Liver (tissue), 9 donors: Measurements from ENCODE around the gene POLE3. TPM values are rescaled to one million over a fixed set of nuclear protein-coding genes. Genes with fewer than 3 reads are reported as not detected.
A peak's percentile ranks its signal among the peaks of the same experiment; 100 is the strongest.
"Not testable (repeated sequence)": the region's sequence is repeated elsewhere in the genome, so short reads cannot be mapped to it uniquely, and the experiment has no call there.

ENCODE experiments used
- DNase-seq: peaks from one replicate; pipeline ENCODE4 v3.0.0-alpha.2; 2017; ENCODE audit warnings: low spot score
- H3K27ac ChIP-seq, 2 donors: one replicate each; pipeline ENCODE4 v1.7.0; 2013; ENCODE audit warnings: inconsistent platforms in 2 of 2, low read length in 2 of 2, control low read depth in 1 of 2, low read depth in 1 of 2, mild to moderate bottlenecking in 1 of 2
- H3K27me3 ChIP-seq, 4 donors: one replicate each; pipeline versions ENCODE4 v1.6.1 to v1.7.0; 2013; ENCODE audit warnings: low read length in 3 of 4, inconsistent platforms in 1 of 4, mild to moderate bottlenecking in 1 of 4, moderate library complexity in 1 of 4; ENCODE audit not compliant: control insufficient read depth in 4 of 4, insufficient read depth in 4 of 4
- H3K36me3 ChIP-seq, 4 donors: one replicate each; pipeline versions ENCODE4 v1.6.1 to v1.7.0; 2013; ENCODE audit warnings: low read length in 3 of 4, mild to moderate bottlenecking in 3 of 4, low read depth in 1 of 4, moderate library complexity in 1 of 4; ENCODE audit not compliant: control insufficient read depth in 4 of 4, insufficient read depth in 3 of 4
- H3K4me1 ChIP-seq, 4 donors: one replicate each; pipeline versions ENCODE4 v1.6.1 to v1.7.0; 2013; ENCODE audit warnings: low read length in 3 of 4, mild to moderate bottlenecking in 3 of 4, moderate library complexity in 1 of 4; ENCODE audit not compliant: control insufficient read depth in 4 of 4, insufficient read depth in 4 of 4
- H3K4me3 ChIP-seq, 3 donors: one replicate each; pipeline versions ENCODE4 v1.6.1 to v1.7.0; 2013; ENCODE audit warnings: low read length in 3 of 3, control low read depth in 1 of 3, low read depth in 1 of 3, mild to moderate bottlenecking in 1 of 3
- H3K9ac ChIP-seq, 2 donors: one replicate each; pipeline ENCODE4 v1.7.0; 2013; ENCODE audit warnings: low read length in 2 of 2, mild to moderate bottlenecking in 2 of 2, moderate library complexity in 2 of 2, control low read depth in 1 of 2, low read depth in 1 of 2
- H3K9me3 ChIP-seq, 4 donors: one replicate each; pipeline versions ENCODE4 v1.6.1 to v1.7.0; 2013; ENCODE audit warnings: low read length in 3 of 4; ENCODE audit not compliant: control insufficient read depth in 4 of 4
- GABPA ChIP-seq, 2 donors: IDR thresholded peaks in 1 of 2; conservative IDR thresholded peaks in 1 of 2; 2 replicates each; pipeline ENCODE4 v1.6.1; 2016; ENCODE audit warnings: antibody characterized with exemption in 2 of 2, mild to moderate bottlenecking in 1 of 2, moderate library complexity in 1 of 2
- HNF4A ChIP-seq, 2 donors: conservative IDR thresholded peaks; 2 replicates each; pipeline ENCODE4 v1.6.1; 2016; ENCODE audit warnings: antibody characterized with exemption in 2 of 2, mild to moderate bottlenecking in 2 of 2
- JUND ChIP-seq, 2 donors: IDR thresholded peaks; 2 replicates each; pipeline ENCODE4 v1.6.1; 2016; ENCODE audit warnings: antibody characterized with exemption in 2 of 2
- RXRA ChIP-seq, 2 donors: IDR thresholded peaks; 2 replicates each; pipeline ENCODE4 v1.6.1; 2017 to 2018; ENCODE audit warnings: antibody characterized with exemption in 2 of 2, mild to moderate bottlenecking in 1 of 2
- SP1 ChIP-seq: IDR thresholded peaks from 2 replicates; pipeline ENCODE4 v1.6.1; 2018; ENCODE audit warnings: antibody characterized with exemption, mild to moderate bottlenecking
- WGBS: extraction: QIAGEN DNeasy Blood & Tissue Kit; methylation state at CpG from one replicate; pipeline ENCODE4 v1.1.7; 2013; 5-methylcytosine and 5-hydroxymethylcytosine counted together
- polyA plus RNA-seq, 2 donors: library from polyadenylated mRNA; stranded (reverse) in 1 of 2; unstranded in 1 of 2; fragments of 200-250 nt in 1 of 2; fragments of >200 nt in 1 of 2; fragmentation: Nextera tagmentation in 1 of 2; extraction: Ambion mirVana in 1 of 2; gene quantifications; one replicate each; pipeline versions ENCODE4 v1.2.1 to v1.2.3, GENCODE V29; 2013 to 2015
- total RNA-seq, 2 donors: library from RNA; depleted of rRNA; stranded (reverse); fragments of >200 nt; gene quantifications; one replicate each; pipeline ENCODE4 v1.2.3, GENCODE V29; 2014
- TF ChIP-seq, protein P1 (sequence below): IDR thresholded peaks from 2 replicates; pipeline ENCODE4 v1.6.1; 2016; ENCODE audit warnings: antibody characterized with exemption, mild to moderate bottlenecking
- donor health status: healthy.
- donor health status: healthy.
- donor health status: healthy.
- donor health status: healthy.
- donor health status: healthy.

POLE3 gene
- total and polyA plus RNA-seq, 4 donors = 15.7 to 27.5 (median 22.8) TPM

DNA sequence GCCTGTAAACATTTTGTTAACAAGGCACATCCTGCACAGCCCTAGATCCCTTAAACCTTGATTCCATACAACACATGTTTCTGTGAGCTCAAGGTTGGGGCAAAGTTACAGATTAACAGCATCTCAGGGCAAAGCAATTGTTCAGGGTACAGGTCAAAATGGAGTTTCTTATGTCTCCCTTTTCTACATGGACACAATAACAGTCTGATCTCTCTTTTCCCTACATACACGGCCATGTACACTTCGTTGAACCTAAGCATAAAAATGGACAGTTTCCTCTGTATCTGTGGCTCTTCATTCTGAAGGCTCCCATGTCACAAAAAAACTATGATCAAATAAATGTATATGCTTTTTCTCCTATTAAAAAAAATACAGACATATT lies 30.7 kb downstream of the POLE3 start:
- not testable (repeated sequence) for H3K9ac ChIP-seq, H3K4me3 ChIP-seq, H3K36me3 ChIP-seq, H3K27me3 ChIP-seq, DNase-seq, H3K9me3 ChIP-seq
- 77% methylated on average over 2 of the region's 2 CpGs for WGBS
- peaks cover 8 to 53% (median 47%) of the 10 kb centered on the region in 4 donors for H3K4me1 ChIP-seq
- peak overlapping the region in 1 of 2 donors; percentile 28 for H3K27ac ChIP-seq

- not testable (repeated sequence) for DNase-seq, H3K4me3 ChIP-seq, H3K9ac ChIP-seq, H3K27me3 ChIP-seq, H3K9me3 ChIP-seq, H3K36me3 ChIP-seq
- TF ChIP-seq SP1 (peak; percentile 33), HNF4A (conservative IDR thresholded peaks at IDR 0.05) (peak; percentile 21 to 22)
- WGBS = 28% methylated on average over 24 of the region's 24 CpGs
- Histone ChIP-seq H3K27ac (peak overlapping the region in 1 of 2 donors; percentile 28), H3K4me1 (peaks cover 8 to 59% (median 53%) of the 10 kb centered on the region in 4 donors)
Measured at GRCh38 chr9:113379094-113379828, 31.2 kb downstream of the POLE3 start.

- Histone ChIP-seq H3K4me1 (peaks cover 8 to 71% (median 59%) of the 10 kb centered on the region in 4 donors), H3K27me3 (no peaks in the 10 kb centered on the region), H3K9me3 (no peaks in the 10 kb centered on the region), H3K4me3 (peak within 1 kb of the TSS; percentile 63 to 92 (median 91)), H3K36me3 (peaks cover 5 to 17% (median 10%) of the 10 kb centered on the region in 4 donors), H3K9ac (peak within 1 kb of the TSS; percentile 55 to 82), H3K27ac (peak within 1 kb of the TSS; percentile 75 to 77)
- under 1% methylated on average over 74 of the region's 74 CpGs for WGBS
- TF ChIP-seq RXRA (IDR thresholded peaks at IDR 0.05) (no peak), GABPA (IDR thresholded peaks at IDR 0.05 in 1 of 2, conservative IDR thresholded peaks at IDR 0.05 in 1 of 2) (no peak), HNF4A (conservative IDR thresholded peaks at IDR 0.05) (peak; percentile 4 to 33), JUND (IDR thresholded peaks at IDR 0.05) (no peak)
- TF ChIP-seq, protein P1, sequence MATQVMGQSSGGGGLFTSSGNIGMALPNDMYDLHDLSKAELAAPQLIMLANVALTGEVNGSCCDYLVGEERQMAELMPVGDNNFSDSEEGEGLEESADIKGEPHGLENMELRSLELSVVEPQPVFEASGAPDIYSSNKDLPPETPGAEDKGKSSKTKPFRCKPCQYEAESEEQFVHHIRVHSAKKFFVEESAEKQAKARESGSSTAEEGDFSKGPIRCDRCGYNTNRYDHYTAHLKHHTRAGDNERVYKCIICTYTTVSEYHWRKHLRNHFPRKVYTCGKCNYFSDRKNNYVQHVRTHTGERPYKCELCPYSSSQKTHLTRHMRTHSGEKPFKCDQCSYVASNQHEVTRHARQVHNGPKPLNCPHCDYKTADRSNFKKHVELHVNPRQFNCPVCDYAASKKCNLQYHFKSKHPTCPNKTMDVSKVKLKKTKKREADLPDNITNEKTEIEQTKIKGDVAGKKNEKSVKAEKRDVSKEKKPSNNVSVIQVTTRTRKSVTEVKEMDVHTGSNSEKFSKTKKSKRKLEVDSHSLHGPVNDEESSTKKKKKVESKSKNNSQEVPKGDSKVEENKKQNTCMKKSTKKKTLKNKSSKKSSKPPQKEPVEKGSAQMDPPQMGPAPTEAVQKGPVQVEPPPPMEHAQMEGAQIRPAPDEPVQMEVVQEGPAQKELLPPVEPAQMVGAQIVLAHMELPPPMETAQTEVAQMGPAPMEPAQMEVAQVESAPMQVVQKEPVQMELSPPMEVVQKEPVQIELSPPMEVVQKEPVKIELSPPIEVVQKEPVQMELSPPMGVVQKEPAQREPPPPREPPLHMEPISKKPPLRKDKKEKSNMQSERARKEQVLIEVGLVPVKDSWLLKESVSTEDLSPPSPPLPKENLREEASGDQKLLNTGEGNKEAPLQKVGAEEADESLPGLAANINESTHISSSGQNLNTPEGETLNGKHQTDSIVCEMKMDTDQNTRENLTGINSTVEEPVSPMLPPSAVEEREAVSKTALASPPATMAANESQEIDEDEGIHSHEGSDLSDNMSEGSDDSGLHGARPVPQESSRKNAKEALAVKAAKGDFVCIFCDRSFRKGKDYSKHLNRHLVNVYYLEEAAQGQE = peak; percentile 22
- peak; percentile 83 for DNase-seq
Measured at GRCh38 chr9:113376634-113377567, 33.6 kb downstream of the POLE3 start, which contains the start of gene HDHD3. Gene HDHD3, minus strand, starts transcription at chr9:113376986. Its CDS starts 2,632 bp downstream, at chr9:113374354.
